ENCODE data around the gene NEMP2. TPM values are rescaled to one million over a fixed set of nuclear protein-coding genes. Genes with fewer than 3 reads are reported as not detected.

Gene NEMP2
- 10.6 and 11.1 TPM in 2 replicates for total RNA-seq (2014; rRNA removed; shearing (Covaris generic); ENCODE audit: low replicate concordance)

GRCh38 chr2:190534310-190535120 is at the start of gene NEMP2:
TSS of gene NEMP2 (minus strand) at chr2:190534722. CDS start at chr2:190534655, 67 bp downstream.
- Histone ChIP-seq H3K9me2 (replicated peaks; ENCODE audit: insufficient read depth, low read length) (no peaks in the 10 kb centered on the region), H3K9ac (ENCODE audit: low read length) (peak within 1 kb of the TSS; percentile 89), H2AFZ (ENCODE audit: low read length) (peak within 1 kb of the TSS; percentile 72), H4K20me1 (ENCODE audit: insufficient read depth, low read depth, low read length) (no peaks in the 10 kb centered on the region), H3K4me1 (ENCODE audit: low read length) (peaks cover 58% of the 10 kb centered on the region), H3K27me3 (ENCODE audit: low read length) (no peaks in the 10 kb centered on the region), H3K4me3 (ENCODE audit: low read length) (peak within 1 kb of the TSS; percentile 77), H3K9me3 (ENCODE audit: low read length) (peaks cover 7% of the 10 kb centered on the region; the same call in 1 of the 2 replicates), H3K79me2 (ENCODE audit: low read length) (peaks cover 17% of the 10 kb centered on the region), H3K36me3 (ENCODE audit: insufficient read depth, low read length) (peaks cover 8% of the 10 kb centered on the region; the same call in 1 of the 2 replicates), H3K4me2 (ENCODE audit: low read depth, low read length, poor library complexity, severe bottlenecking) (peak within 1 kb of the TSS; percentile 89), H3K27ac (ENCODE audit: low read length) (peak within 1 kb of the TSS; percentile 81)
- DNase-seq = peak; percentile 94

GRCh38 chr2:190583507-190584337 is 49.2 kb upstream of the NEMP2 start:
- peak; percentile 44 for DNase-seq
- H3K9me3 ChIP-seq (ENCODE audit: low read length) = no peaks in the 10 kb centered on the region
- peak overlapping the region; percentile 17; the same call in 1 of the 2 replicates for H3K27ac ChIP-seq (ENCODE audit: low read length)
- no peaks in the 10 kb centered on the region for H4K20me1 ChIP-seq (ENCODE audit: insufficient read depth, low read depth, low read length)
- peak overlapping the region; percentile 39; the same call in 1 of the 2 replicates for H2AFZ ChIP-seq (ENCODE audit: low read length)
- H3K27me3 ChIP-seq (ENCODE audit: low read length) = no peaks in the 10 kb centered on the region
- H3K9me2 ChIP-seq (replicated peaks; ENCODE audit: insufficient read depth, low read length) = no peaks in the 10 kb centered on the region
- H3K4me1 ChIP-seq (ENCODE audit: low read length) = peaks cover 27% of the 10 kb centered on the region
- H3K4me2 ChIP-seq (ENCODE audit: low read depth, low read length, poor library complexity, severe bottlenecking) = peak overlapping the region; percentile 44
- H3K4me3 ChIP-seq (ENCODE audit: low read length) = peak overlapping the region; percentile 10
- no peaks in the 10 kb centered on the region for H3K79me2 ChIP-seq (ENCODE audit: low read length)
- no peaks in the 10 kb centered on the region for H3K36me3 ChIP-seq (ENCODE audit: insufficient read depth, low read length)
- peak overlapping the region; percentile 4; the same call in 1 of the 2 replicates for H3K9ac ChIP-seq (ENCODE audit: low read length)

GRCh38 chr2:190582736-190583506 is 48.4 kb upstream of the NEMP2 start:
- Histone ChIP-seq H3K27ac (ENCODE audit: low read length) (peak overlapping the region; percentile 17; the same call in 1 of the 2 replicates), H3K4me3 (ENCODE audit: low read length) (peak overlapping the region; percentile 10), H3K36me3 (ENCODE audit: insufficient read depth, low read length) (no peaks in the 10 kb centered on the region), H3K9ac (ENCODE audit: low read length) (peak overlapping the region; percentile 4; the same call in 1 of the 2 replicates), H4K20me1 (ENCODE audit: insufficient read depth, low read depth, low read length) (no peaks in the 10 kb centered on the region), H3K4me1 (ENCODE audit: low read length) (peaks cover 27% of the 10 kb centered on the region), H2AFZ (ENCODE audit: low read length) (peak overlapping the region; percentile 39; the same call in 1 of the 2 replicates), H3K9me2 (replicated peaks; ENCODE audit: insufficient read depth, low read length) (no peaks in the 10 kb centered on the region), H3K9me3 (ENCODE audit: low read length) (no peaks in the 10 kb centered on the region), H3K79me2 (ENCODE audit: low read length) (no peaks in the 10 kb centered on the region), H3K27me3 (ENCODE audit: low read length) (no peaks in the 10 kb centered on the region), H3K4me2 (ENCODE audit: low read depth, low read length, poor library complexity, severe bottlenecking) (peak overlapping the region; percentile 44)
- peak; percentile 66 for DNase-seq

- DNase-seq = no peak
- no peaks in the 10 kb centered on the region for H3K9me2 ChIP-seq (replicated peaks; ENCODE audit: insufficient read depth, low read length)
- no peak overlapping the region for H3K4me2 ChIP-seq (ENCODE audit: low read depth, low read length, poor library complexity, severe bottlenecking)
- H3K4me1 ChIP-seq (ENCODE audit: low read length) = peaks cover 27% of the 10 kb centered on the region
- no peaks in the 10 kb centered on the region for H3K79me2 ChIP-seq (ENCODE audit: low read length)
- H3K4me3 ChIP-seq (ENCODE audit: low read length) = no peak overlapping the region
- H3K9ac ChIP-seq (ENCODE audit: low read length) = no peak overlapping the region
- no peaks in the 10 kb centered on the region for H3K27me3 ChIP-seq (ENCODE audit: low read length)
- no peaks in the 10 kb centered on the region for H3K36me3 ChIP-seq (ENCODE audit: insufficient read depth, low read length)
- no peak overlapping the region for H2AFZ ChIP-seq (ENCODE audit: low read length)
- no peaks in the 10 kb centered on the region for H3K9me3 ChIP-seq (ENCODE audit: low read length)
- H4K20me1 ChIP-seq (ENCODE audit: insufficient read depth, low read depth, low read length) = no peaks in the 10 kb centered on the region
- H3K27ac ChIP-seq (ENCODE audit: low read length) = no peak overlapping the region
Observed at GRCh38 chr2:190582019-190582418, 47.5 kb upstream of the NEMP2 start.

GRCh38 chr2:190579915-190580846 is 45.7 kb upstream of the NEMP2 start:
- Histone ChIP-seq H4K20me1 (ENCODE audit: insufficient read depth, low read depth, low read length) (no peaks in the 10 kb centered on the region), H3K4me2 (ENCODE audit: low read depth, low read length, poor library complexity, severe bottlenecking) (no peak overlapping the region), H3K27ac (ENCODE audit: low read length) (no peak overlapping the region), H2AFZ (ENCODE audit: low read length) (no peak overlapping the region), H3K9me2 (replicated peaks; ENCODE audit: insufficient read depth, low read length) (no peaks in the 10 kb centered on the region), H3K36me3 (ENCODE audit: insufficient read depth, low read length) (no peaks in the 10 kb centered on the region), H3K4me3 (ENCODE audit: low read length) (no peak overlapping the region), H3K9ac (ENCODE audit: low read length) (no peak overlapping the region), H3K9me3 (ENCODE audit: low read length) (no peaks in the 10 kb centered on the region), H3K27me3 (ENCODE audit: low read length) (no peaks in the 10 kb centered on the region), H3K4me1 (ENCODE audit: low read length) (peaks cover 22% of the 10 kb centered on the region), H3K79me2 (ENCODE audit: low read length) (no peaks in the 10 kb centered on the region)
- no peak for DNase-seq

GRCh38 chr2:190579058-190579410 is 44.5 kb upstream of the NEMP2 start:
- no peak overlapping the region for H3K4me3 ChIP-seq (ENCODE audit: low read length)
- peaks cover 16% of the 10 kb centered on the region for H3K4me1 ChIP-seq (ENCODE audit: low read length)
- no peaks in the 10 kb centered on the region for H3K9me3 ChIP-seq (ENCODE audit: low read length)
- H3K4me2 ChIP-seq (ENCODE audit: low read depth, low read length, poor library complexity, severe bottlenecking) = no peak overlapping the region
- H4K20me1 ChIP-seq (ENCODE audit: insufficient read depth, low read depth, low read length) = no peaks in the 10 kb centered on the region
- H2AFZ ChIP-seq (ENCODE audit: low read length) = no peak overlapping the region
- H3K27me3 ChIP-seq (ENCODE audit: low read length) = no peaks in the 10 kb centered on the region; the same call in 1 of the 2 replicates
- no peak for DNase-seq
- H3K9me2 ChIP-seq (replicated peaks; ENCODE audit: insufficient read depth, low read length) = no peaks in the 10 kb centered on the region
- no peak overlapping the region for H3K27ac ChIP-seq (ENCODE audit: low read length)
- H3K36me3 ChIP-seq (ENCODE audit: insufficient read depth, low read length) = no peaks in the 10 kb centered on the region
- H3K9ac ChIP-seq (ENCODE audit: low read length) = no peak overlapping the region
- no peaks in the 10 kb centered on the region for H3K79me2 ChIP-seq (ENCODE audit: low read length)
